Thoracic aorta (tissue), 2 donors: ENCODE data around the gene MSANTD2. TPM values are rescaled to one million over a fixed set of nuclear protein-coding genes. Genes with fewer than 3 reads are reported as not detected.
A peak's percentile ranks its signal among the peaks of the same experiment; 100 is the strongest.

Experiments used
- ATAC-seq: fragments of 150-250 bp; one replicate; pipeline ENCODE4 v1.8.0; 2017; ENCODE audit warnings: low read depth; ENCODE audit not compliant: insufficient number of reproducible peaks, low FRiP score
- DNase-seq: peaks from one replicate; pipeline ENCODE4 v3.0.0-alpha.2; 2020; ENCODE audit warnings: low spot score
- H3K27ac ChIP-seq, 2 donors: fragments of 200-600 bp; sonication (generic); 1 replicate in 1 of 2; 2 replicates in 1 of 2; pipeline ENCODE4 v1.5.1; 2016; ENCODE audit warnings: mild to moderate bottlenecking in 2 of 2, moderate library complexity in 2 of 2
- H3K27me3 ChIP-seq: fragments of 200-600 bp; sonication (generic); replicated peaks from 2 replicates; pipeline ENCODE4 v1.6.0; 2016; ENCODE audit warnings: mild to moderate bottlenecking; ENCODE audit not compliant: insufficient read depth
- H3K36me3 ChIP-seq: fragments of 200-600 bp; sonication (generic); one replicate; pipeline ENCODE4 v1.5.1; 2016
- H3K4me1 ChIP-seq, 2 donors: fragments of 200-600 bp; sonication (generic); 1 replicate in 1 of 2; 2 replicates in 1 of 2; pipeline versions ENCODE4 v1.5.1 to v1.6.0; 2016; ENCODE audit warnings: low read depth in 2 of 2, mild to moderate bottlenecking in 1 of 2; ENCODE audit not compliant: control insufficient read depth in 1 of 2
- H3K4me3 ChIP-seq: fragments of 200-600 bp; sonication (generic); 2 replicates; pipeline ENCODE4 v1.5.1; 2016; ENCODE audit warnings: mild to moderate bottlenecking
- H3K9me3 ChIP-seq: fragments of 200-600 bp; sonication (generic); 2 replicates; pipeline ENCODE4 v1.5.1; 2016
- total RNA-seq, 2 donors: library from RNA; depleted of rRNA; stranded (reverse); fragments of >200 nt; gene quantifications; one replicate each; pipeline versions ENCODE4 v1.1.0 to v1.2.3, GENCODE V29; 2016
- TF ChIP-seq, protein P1 (sequence below): fragments of 200-600 bp; sonication (generic); IDR thresholded peaks from one replicate; pipeline ENCODE4 v1.5.1; 2019; ENCODE audit warnings: antibody characterized with exemption

MSANTD2 gene
- total RNA-seq, 2 donors from 2014 or later = 16.4 to 29.4 TPM

DNA sequence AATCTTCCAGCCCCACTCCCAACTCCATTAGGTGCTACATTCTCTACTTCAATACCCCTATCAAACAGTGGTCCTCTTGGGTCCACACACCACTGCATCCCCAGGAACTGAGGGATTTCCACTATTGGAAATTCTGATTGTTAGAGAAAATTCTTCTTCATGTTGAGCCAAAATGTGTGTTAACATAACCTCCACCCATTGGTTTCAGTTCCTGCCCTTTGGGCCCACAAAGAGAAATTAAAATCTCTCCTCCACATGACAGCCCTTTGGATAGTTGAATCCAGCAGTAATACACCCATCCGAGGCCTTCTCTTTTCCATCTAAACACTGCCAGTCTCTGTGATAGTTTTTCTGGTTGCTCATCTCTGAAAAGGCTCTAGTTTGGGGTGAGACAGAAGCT lies 50.3 kb downstream of the MSANTD2 start:
- Histone ChIP-seq H3K4me3 (no peak overlapping the region), H3K4me1 (peaks cover 0 to 14% of the 10 kb centered on the region in 2 donors), H3K27ac (no peak overlapping the region), H3K27me3 (no peaks in the 10 kb centered on the region), H3K9me3 (no peaks in the 10 kb centered on the region), H3K36me3 (no peaks in the 10 kb centered on the region)
- DNase-seq (no peak), ATAC-seq (no peak)
- TF ChIP-seq, protein P1, sequence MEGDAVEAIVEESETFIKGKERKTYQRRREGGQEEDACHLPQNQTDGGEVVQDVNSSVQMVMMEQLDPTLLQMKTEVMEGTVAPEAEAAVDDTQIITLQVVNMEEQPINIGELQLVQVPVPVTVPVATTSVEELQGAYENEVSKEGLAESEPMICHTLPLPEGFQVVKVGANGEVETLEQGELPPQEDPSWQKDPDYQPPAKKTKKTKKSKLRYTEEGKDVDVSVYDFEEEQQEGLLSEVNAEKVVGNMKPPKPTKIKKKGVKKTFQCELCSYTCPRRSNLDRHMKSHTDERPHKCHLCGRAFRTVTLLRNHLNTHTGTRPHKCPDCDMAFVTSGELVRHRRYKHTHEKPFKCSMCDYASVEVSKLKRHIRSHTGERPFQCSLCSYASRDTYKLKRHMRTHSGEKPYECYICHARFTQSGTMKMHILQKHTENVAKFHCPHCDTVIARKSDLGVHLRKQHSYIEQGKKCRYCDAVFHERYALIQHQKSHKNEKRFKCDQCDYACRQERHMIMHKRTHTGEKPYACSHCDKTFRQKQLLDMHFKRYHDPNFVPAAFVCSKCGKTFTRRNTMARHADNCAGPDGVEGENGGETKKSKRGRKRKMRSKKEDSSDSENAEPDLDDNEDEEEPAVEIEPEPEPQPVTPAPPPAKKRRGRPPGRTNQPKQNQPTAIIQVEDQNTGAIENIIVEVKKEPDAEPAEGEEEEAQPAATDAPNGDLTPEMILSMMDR = no peak

DNA sequence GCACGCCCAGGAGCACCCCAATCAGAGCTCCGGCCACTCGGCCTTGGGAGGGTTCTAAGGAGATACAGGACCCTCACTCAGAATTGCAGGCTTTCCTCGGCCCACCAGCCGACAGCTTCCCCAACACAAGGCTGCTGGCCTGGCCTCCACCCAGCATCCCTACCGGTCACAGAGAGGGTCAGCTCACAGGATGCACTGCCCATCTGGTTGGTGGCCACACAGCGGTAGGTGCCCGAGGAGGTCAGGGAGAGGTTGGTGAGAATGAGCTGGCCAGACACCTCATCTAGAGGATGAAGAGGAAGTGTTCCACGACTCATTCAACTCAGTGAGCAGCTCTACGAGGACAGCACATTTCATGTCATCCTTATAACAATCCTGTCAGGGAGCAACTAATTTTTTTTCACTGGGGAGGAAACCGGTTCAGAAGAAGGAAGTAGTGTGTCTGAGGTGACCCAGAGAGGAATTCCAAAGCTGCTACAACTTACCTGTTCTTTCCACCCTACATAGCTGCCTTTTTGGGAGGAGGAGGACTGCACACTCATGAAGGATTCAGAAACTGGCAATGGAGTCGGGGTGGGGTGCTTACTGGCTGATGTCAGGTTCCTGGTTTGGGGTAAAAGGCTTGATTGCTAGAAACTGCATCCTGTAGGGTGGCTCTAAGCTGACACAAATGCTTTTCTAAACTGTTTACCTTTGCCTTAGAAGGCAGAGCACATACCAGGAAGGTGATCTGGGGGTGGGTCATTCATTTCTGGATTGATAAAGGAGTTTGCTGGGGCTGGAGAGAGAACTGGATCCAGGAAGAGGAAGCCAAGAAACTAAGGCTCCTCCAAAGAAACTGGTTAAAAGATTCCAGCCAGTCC lies 51.5 kb downstream of the MSANTD2 start:
- no peaks in the 10 kb centered on the region for H3K36me3 ChIP-seq
- H3K27ac ChIP-seq = peak overlapping the region in 1 of 2 donors; percentile 6
- ATAC-seq (no peak), DNase-seq (no peak)
- H3K4me1 ChIP-seq = peaks cover 0 to 14% of the 10 kb centered on the region in 2 donors
- TF ChIP-seq, protein P1 = no peak
- no peak overlapping the region for H3K4me3 ChIP-seq
- H3K27me3 ChIP-seq = no peaks in the 10 kb centered on the region
- no peaks in the 10 kb centered on the region for H3K9me3 ChIP-seq

DNA sequence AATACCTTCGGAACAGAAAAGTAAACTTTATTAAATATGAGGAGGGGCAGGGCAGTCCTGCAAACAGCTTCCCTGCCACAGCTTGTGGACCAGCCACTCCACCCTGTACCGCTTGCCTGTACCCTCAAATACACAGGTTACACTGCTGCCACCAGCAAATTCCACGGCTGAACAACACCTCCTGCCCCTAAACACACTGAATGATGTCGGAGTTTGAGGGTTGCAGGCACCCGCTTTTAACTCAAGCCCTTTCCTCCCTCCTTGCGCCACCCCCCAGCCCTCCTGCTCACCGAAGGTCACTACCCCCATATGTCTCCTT lies 52.1 kb downstream of the MSANTD2 start:
- DNase-seq (no peak), ATAC-seq (no peak)
- Histone ChIP-seq H3K4me1 (peaks cover 0 to 14% of the 10 kb centered on the region in 2 donors), H3K9me3 (no peaks in the 10 kb centered on the region), H3K27me3 (no peaks in the 10 kb centered on the region), H3K4me3 (no peak overlapping the region), H3K36me3 (no peaks in the 10 kb centered on the region), H3K27ac (no peak overlapping the region)
- TF ChIP-seq, protein P1 = no peak

DNA sequence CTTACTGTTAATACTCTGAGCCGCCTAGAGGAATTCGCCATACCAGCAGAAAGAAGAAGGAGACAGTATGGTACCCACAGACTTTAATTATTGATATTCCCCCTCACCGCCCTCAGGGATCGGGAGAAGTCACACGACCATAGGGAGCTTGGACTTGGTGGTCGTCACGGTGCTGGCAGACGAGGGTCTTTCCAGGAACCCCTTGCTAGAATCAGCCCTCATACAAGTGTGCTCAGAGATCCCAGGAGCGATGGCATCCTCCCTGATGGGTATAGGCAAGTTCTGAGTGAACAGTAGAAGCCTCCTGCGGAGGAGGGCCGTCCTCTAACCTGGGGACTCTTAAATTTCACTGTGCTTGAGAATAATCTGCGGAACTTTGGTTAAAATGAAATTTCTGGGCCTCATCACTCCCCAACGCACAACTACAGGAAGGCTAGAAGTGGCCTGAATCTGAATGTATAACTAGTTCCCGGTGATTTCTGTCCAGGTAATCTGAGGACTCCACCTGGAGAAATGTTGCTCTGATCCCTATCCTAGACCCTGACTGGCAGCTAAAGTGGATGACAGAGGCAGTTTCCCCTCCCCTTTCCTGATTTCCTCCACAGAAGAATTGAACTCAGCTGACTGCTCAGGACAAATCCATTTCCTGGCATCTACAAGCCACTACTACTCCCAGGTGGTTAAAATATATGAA lies 52.7 kb downstream of the MSANTD2 start:
- ATAC-seq (no peak), DNase-seq (no peak)
- no peaks in the 10 kb centered on the region for H3K36me3 ChIP-seq
- no peaks in the 10 kb centered on the region for H3K27me3 ChIP-seq
- peaks cover 0 to 14% of the 10 kb centered on the region in 2 donors for H3K4me1 ChIP-seq
- no peak overlapping the region for H3K27ac ChIP-seq
- no peaks in the 10 kb centered on the region for H3K9me3 ChIP-seq
- H3K4me3 ChIP-seq = no peak overlapping the region
- TF ChIP-seq, protein P1 = no peak

DNA sequence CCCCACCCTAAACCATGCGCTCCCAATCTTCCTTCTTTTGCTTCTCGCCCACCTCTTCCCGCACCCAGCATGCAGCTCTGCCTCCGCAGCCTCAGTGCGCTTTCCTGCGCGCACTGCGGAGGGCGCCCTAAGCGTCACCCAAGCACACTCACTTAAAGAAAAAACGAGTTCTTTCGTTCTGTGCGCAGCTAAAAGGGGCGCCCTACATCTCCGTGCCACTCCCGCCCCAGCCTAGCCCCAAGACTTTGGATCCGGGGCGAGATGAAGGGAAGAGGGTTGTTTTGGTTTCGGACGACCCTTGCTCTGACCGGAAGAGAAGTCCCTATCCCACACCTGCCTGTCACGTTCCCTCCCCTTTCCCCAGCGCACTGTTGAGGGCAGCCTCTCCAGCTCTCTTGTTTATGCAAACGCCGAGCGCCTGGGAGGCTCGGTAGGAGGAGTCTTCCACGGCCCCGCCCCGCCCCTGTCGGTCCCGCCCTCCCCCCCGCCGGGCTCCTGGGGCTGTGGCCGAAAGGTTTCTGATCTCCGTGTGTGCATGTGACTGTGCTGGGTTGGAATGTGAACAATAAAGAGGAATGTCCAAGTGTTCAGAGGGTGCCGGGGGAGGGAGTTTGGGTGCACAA lies 53.5 kb downstream of the MSANTD2 start:
- Histone ChIP-seq H3K27me3 (no peaks in the 10 kb centered on the region), H3K36me3 (no peaks in the 10 kb centered on the region), H3K4me1 (peaks cover 0 to 14% of the 10 kb centered on the region in 2 donors), H3K4me3 (peak overlapping the region; percentile 60), H3K27ac (no peak overlapping the region), H3K9me3 (no peaks in the 10 kb centered on the region)
- TF ChIP-seq, protein P1 = no peak
- no peak for DNase-seq
- ATAC-seq = no peak
